Measurements from ENCODE around the gene LRRC8D.

DNA sequence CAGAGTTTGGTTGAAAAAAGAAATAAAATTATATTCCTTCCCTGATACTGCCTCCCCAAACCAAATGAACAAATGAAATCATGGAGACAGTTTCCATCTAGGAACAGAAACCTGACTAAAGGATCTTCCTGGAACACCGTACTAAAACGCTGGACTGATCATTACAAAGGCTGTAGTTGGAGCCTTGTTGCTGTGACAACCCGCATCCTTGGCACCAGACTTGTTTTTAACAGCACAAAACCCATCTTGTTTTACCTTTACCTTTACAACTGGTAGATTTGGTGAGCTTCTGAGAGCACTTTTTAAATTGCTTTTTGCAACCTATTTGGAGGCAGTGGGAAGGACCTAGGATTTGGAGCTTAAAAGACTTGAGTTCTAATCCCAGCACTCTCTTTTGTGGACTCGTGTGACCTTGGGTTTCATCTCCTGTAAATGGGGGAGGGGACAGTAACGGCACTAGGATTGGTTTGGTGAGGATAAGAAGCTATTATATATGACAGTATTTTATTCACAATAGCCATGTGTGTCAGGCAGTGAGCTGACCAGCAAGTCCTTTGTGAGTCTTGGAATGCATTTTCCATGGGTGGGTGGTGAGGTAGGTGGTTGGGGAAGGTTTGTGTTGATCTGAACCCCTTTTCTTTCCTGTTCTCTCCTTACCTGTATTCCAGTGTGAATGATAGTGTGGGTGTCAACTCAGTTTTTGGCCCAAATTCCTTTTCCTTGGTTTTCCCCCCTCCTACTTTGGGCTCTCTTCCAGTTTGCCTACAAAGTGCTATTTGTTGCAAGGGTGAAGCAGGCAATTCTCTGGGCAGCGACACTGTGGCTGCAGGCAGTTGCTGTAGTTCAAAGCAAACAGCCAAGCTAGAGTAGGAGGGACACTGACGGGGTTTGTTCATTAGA lies 12.6 kb downstream of the LRRC8D start:
- TF ChIP-seq, protein P1, sequence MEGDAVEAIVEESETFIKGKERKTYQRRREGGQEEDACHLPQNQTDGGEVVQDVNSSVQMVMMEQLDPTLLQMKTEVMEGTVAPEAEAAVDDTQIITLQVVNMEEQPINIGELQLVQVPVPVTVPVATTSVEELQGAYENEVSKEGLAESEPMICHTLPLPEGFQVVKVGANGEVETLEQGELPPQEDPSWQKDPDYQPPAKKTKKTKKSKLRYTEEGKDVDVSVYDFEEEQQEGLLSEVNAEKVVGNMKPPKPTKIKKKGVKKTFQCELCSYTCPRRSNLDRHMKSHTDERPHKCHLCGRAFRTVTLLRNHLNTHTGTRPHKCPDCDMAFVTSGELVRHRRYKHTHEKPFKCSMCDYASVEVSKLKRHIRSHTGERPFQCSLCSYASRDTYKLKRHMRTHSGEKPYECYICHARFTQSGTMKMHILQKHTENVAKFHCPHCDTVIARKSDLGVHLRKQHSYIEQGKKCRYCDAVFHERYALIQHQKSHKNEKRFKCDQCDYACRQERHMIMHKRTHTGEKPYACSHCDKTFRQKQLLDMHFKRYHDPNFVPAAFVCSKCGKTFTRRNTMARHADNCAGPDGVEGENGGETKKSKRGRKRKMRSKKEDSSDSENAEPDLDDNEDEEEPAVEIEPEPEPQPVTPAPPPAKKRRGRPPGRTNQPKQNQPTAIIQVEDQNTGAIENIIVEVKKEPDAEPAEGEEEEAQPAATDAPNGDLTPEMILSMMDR (IDR thresholded peaks at IDR 0.05; ENCODE audit: low read depth, low read length), result no peak
- TF ChIP-seq POLR2A (IDR thresholded peaks at IDR 0.05; ENCODE audit: extremely low read depth, insufficient read length), result no peak
- no peak for TF ChIP-seq MYC (IDR thresholded peaks at IDR 0.05; ENCODE audit: low read depth, low read length)
- TF ChIP-seq, protein P2, sequence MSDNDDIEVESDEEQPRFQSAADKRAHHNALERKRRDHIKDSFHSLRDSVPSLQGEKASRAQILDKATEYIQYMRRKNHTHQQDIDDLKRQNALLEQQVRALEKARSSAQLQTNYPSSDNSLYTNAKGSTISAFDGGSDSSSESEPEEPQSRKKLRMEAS (IDR thresholded peaks at IDR 0.05; ENCODE audit: low read depth, low read length), result no peak
